H9 (cell line): ENCODE measurements around the gene FEV. TPM values are rescaled to one million over a fixed set of nuclear protein-coding genes. Genes with fewer than 3 reads are reported as not detected.

Experiments used
- DNase-seq: peaks from one replicate; pipeline ENCODE4 v3.0.0-alpha.2; 2017
- H2AFZ ChIP-seq: one replicate; pipeline ENCODE4 v1.6.1; 2013; ENCODE audit warnings: mild to moderate bottlenecking, low read length, control low read depth, moderate library complexity
- H2AK5ac ChIP-seq: 2 replicates; pipeline ENCODE4 v1.6.1; 2013; ENCODE audit warnings: low read length, control low read depth, mixed read lengths; ENCODE audit not compliant: insufficient read length
- H2BK120ac ChIP-seq: one replicate; pipeline ENCODE4 v1.6.1; 2013; ENCODE audit warnings: low read depth, mild to moderate bottlenecking, low read length, control low read depth, inconsistent platforms; ENCODE audit not compliant: poor library complexity, severe bottlenecking
- H2BK12ac ChIP-seq: 2 replicates; pipeline ENCODE4 v1.6.1; 2013; ENCODE audit warnings: low read length, control low read depth, mixed read lengths, low read depth; ENCODE audit not compliant: insufficient read length
- H2BK15ac ChIP-seq: 2 replicates; pipeline ENCODE4 v1.6.1; 2013; ENCODE audit warnings: low read depth, low read length, control low read depth
- H2BK20ac ChIP-seq: one replicate; pipeline ENCODE4 v1.6.1; 2013; ENCODE audit warnings: low read depth, mild to moderate bottlenecking, low read length, control low read depth, inconsistent platforms; ENCODE audit not compliant: poor library complexity, severe bottlenecking
- H2BK5ac ChIP-seq: 2 replicates; pipeline ENCODE4 v1.6.1; 2013; ENCODE audit warnings: low read length, control low read depth, mixed read lengths; ENCODE audit not compliant: insufficient read length
- H3K14ac ChIP-seq: 2 replicates; pipeline ENCODE4 v1.6.1; 2013; ENCODE audit warnings: low read length, control low read depth; ENCODE audit not compliant: insufficient read depth
- H3K18ac ChIP-seq: 2 replicates; pipeline ENCODE4 v1.6.1; 2013; ENCODE audit warnings: low read depth, mild to moderate bottlenecking, mixed read lengths, low read length, control low read depth; ENCODE audit not compliant: insufficient read length
- H3K23ac ChIP-seq: 2 replicates; pipeline ENCODE4 v1.6.1; 2013; ENCODE audit warnings: low read length, control low read depth, mixed read lengths, low read depth; ENCODE audit not compliant: insufficient read length
- H3K23me2 ChIP-seq: 2 replicates; pipeline ENCODE4 v1.6.1; 2013; ENCODE audit warnings: low read depth, mild to moderate bottlenecking, mixed read lengths, low read length, control low read depth; ENCODE audit not compliant: insufficient read length, poor library complexity, severe bottlenecking
- H3K27ac ChIP-seq: 2 replicates; pipeline ENCODE4 v1.5.1; 2013; ENCODE audit warnings: low read length, control low read depth, mixed read lengths, low read depth; ENCODE audit not compliant: insufficient read length
- H3K27me3 ChIP-seq: 2 replicates; pipeline ENCODE4 v1.6.1; 2013; ENCODE audit warnings: low read length, control low read depth, inconsistent platforms; ENCODE audit not compliant: insufficient read depth
- H3K4ac ChIP-seq: 2 replicates; pipeline ENCODE4 v1.6.1; 2013; ENCODE audit warnings: low read depth, mild to moderate bottlenecking, control low read depth, inconsistent platforms, low read length, moderate library complexity
- H3K4me1 ChIP-seq: 2 replicates; pipeline ENCODE4 v1.6.1; 2013; ENCODE audit warnings: low read length, control low read depth, inconsistent platforms; ENCODE audit not compliant: insufficient read depth
- H3K4me2 ChIP-seq: 2 replicates; pipeline ENCODE4 v1.6.1; 2013; ENCODE audit warnings: low read length, control low read depth, mixed read lengths; ENCODE audit not compliant: insufficient read length, insufficient read depth
- H3K56ac ChIP-seq: 2 replicates; pipeline ENCODE4 v1.6.1; 2013; ENCODE audit warnings: low read depth, mild to moderate bottlenecking, mixed read lengths, low read length, control low read depth; ENCODE audit not compliant: insufficient read length
- H3K79me1 ChIP-seq: 2 replicates; pipeline ENCODE4 v1.6.1; 2013; ENCODE audit warnings: low read depth, mild to moderate bottlenecking, moderate library complexity, low read length, control low read depth, inconsistent platforms; ENCODE audit not compliant: insufficient read depth, poor library complexity, severe bottlenecking
- H3K79me2 ChIP-seq: 2 replicates; pipeline ENCODE4 v1.6.1; 2013; ENCODE audit warnings: low read length, control low read depth, inconsistent platforms; ENCODE audit not compliant: insufficient read depth
- H3K9ac ChIP-seq: 2 replicates; pipeline ENCODE4 v1.6.1; 2013; ENCODE audit warnings: low read length, control low read depth, mixed read lengths; ENCODE audit not compliant: insufficient read length; ENCODE audit errors: extremely low read depth
- H3K9me3 ChIP-seq: one replicate; pipeline ENCODE4 v1.6.1; 2013; ENCODE audit warnings: low read depth, low read length, inconsistent platforms; ENCODE audit not compliant: control insufficient read depth
- H3T11ph ChIP-seq: one replicate; pipeline ENCODE4 v1.6.1; 2013; ENCODE audit warnings: mild to moderate bottlenecking, low read length, control low read depth, inconsistent platforms
- H4K20me1 ChIP-seq: one replicate; pipeline ENCODE4 v1.6.1; 2013; ENCODE audit not compliant: control insufficient read depth, insufficient read length, insufficient read depth
- H4K5ac ChIP-seq: 2 replicates; pipeline ENCODE4 v1.6.1; 2013; ENCODE audit warnings: low read depth, mild to moderate bottlenecking, mixed read lengths, low read length, control low read depth; ENCODE audit not compliant: insufficient read length
- H4K8ac ChIP-seq: replicated peaks from 2 replicates; pipeline ENCODE4 v1.6.1; 2013; ENCODE audit warnings: low read length, control low read depth, mixed read lengths, low read depth; ENCODE audit not compliant: insufficient read length
- H4K91ac ChIP-seq: 2 replicates; pipeline ENCODE4 v1.6.1; 2013; ENCODE audit warnings: low read depth, mild to moderate bottlenecking, moderate library complexity, mixed read lengths, low read length, control low read depth; ENCODE audit not compliant: insufficient read length
- H3K27ac Mint-ChIP-seq, 3 experiments: 2 replicates in 2 of 3; 3 replicates in 1 of 3; pipeline ENCODE4 v1.8.0; 2020 to 2021; ENCODE audit warnings: mixed read lengths in 3 of 3, mild to moderate bottlenecking in 1 of 3, moderate library complexity in 1 of 3
- H3K27me3 Mint-ChIP-seq: 2 replicates; pipeline ENCODE4 v1.8.0; 2021; ENCODE audit warnings: low read depth, mild to moderate bottlenecking, moderate library complexity, mixed read lengths
- H3K36me3 Mint-ChIP-seq, 3 experiments: 2 replicates in 2 of 3; 3 replicates in 1 of 3; pipeline ENCODE4 v1.8.0; 2020 to 2021; ENCODE audit warnings: low read depth in 3 of 3, mixed read lengths in 3 of 3; ENCODE audit not compliant: insufficient read depth in 1 of 3
- H3K4me1 Mint-ChIP-seq, 2 experiments: 2 replicates each; pipeline ENCODE4 v1.8.0; 2020; ENCODE audit warnings: mixed read lengths in 2 of 2
- H3K4me3 Mint-ChIP-seq, 2 experiments: 2 replicates in 1 of 2; 3 replicates in 1 of 2; pipeline ENCODE4 v1.8.0; 2020 to 2021; ENCODE audit warnings: mild to moderate bottlenecking in 2 of 2, mixed read lengths in 2 of 2, moderate library complexity in 1 of 2
- H3K9me3 Mint-ChIP-seq, 2 experiments: 2 replicates in 1 of 2; 3 replicates in 1 of 2; pipeline ENCODE4 v1.8.0; 2020; ENCODE audit warnings: mild to moderate bottlenecking in 2 of 2, mixed read lengths in 2 of 2, moderate library complexity in 1 of 2
- WGBS: extraction: QIAGEN DNeasy Blood & Tissue Kit; methylation state at CpG from one replicate; pipeline ENCODE4 v1.1.7; 2013; ENCODE audit warnings: missing lambda C conversion rate, low lambda C conversion rate, mixed read lengths; ENCODE audit not compliant: insufficient read length; ENCODE audit errors: extremely low coverage; 5-methylcytosine and 5-hydroxymethylcytosine counted together
- total RNA-seq: library from RNA; stranded (reverse); gene quantifications from 2 replicates; pipeline ENCODE4 v1.2.1, GENCODE V29; 2021
- TF ChIP-seq, protein P1 (sequence below): fragments of 200-600 bp; sonication (generic); conservative IDR thresholded peaks from 3 replicates; pipeline ENCODE4 v1.8.0; 2021; ENCODE audit warnings: antibody characterized with exemption, mild to moderate bottlenecking

Gene FEV
- total RNA-seq, 1 experiment from 2014 or later = not detected

DNA sequence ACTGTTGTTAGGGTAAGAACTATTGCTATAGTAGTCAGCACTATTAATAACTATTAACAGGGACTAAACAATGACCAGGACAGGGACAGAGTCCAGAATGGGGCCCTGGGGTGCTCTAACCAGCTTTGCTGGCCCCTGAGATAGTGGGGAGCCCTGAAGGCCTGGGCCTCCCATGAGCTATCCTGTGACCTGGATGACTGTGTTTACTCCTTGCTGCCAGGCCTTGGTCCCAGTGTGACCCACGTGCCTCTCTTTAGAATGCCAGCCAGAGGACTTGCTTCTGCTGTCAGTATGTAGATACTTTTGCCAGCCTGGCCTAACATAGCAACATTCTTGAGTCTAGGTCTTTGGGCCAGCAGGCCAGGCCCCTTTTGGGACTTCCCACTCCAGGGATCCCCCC lies 14.1 kb downstream of the FEV start:
- no peak overlapping the region for H4K91ac ChIP-seq
- H2BK5ac ChIP-seq = no peak overlapping the region
- no peak overlapping the region for H2AFZ ChIP-seq
- no peak overlapping the region for H2BK120ac ChIP-seq
- H3K4ac ChIP-seq = no peak overlapping the region
- H3K4me1 ChIP-seq = no peaks in the 10 kb centered on the region
- TF ChIP-seq, protein P1, sequence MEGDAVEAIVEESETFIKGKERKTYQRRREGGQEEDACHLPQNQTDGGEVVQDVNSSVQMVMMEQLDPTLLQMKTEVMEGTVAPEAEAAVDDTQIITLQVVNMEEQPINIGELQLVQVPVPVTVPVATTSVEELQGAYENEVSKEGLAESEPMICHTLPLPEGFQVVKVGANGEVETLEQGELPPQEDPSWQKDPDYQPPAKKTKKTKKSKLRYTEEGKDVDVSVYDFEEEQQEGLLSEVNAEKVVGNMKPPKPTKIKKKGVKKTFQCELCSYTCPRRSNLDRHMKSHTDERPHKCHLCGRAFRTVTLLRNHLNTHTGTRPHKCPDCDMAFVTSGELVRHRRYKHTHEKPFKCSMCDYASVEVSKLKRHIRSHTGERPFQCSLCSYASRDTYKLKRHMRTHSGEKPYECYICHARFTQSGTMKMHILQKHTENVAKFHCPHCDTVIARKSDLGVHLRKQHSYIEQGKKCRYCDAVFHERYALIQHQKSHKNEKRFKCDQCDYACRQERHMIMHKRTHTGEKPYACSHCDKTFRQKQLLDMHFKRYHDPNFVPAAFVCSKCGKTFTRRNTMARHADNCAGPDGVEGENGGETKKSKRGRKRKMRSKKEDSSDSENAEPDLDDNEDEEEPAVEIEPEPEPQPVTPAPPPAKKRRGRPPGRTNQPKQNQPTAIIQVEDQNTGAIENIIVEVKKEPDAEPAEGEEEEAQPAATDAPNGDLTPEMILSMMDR = no peak
- no peaks in the 10 kb centered on the region for H3K79me2 ChIP-seq
- H3K9me3 ChIP-seq = no peaks in the 10 kb centered on the region
- H3K56ac ChIP-seq = no peak overlapping the region
- H3K23me2 ChIP-seq = no peaks in the 10 kb centered on the region
- no peak overlapping the region for H2BK12ac ChIP-seq
- H3K23ac ChIP-seq = no peak overlapping the region
- no peaks in the 10 kb centered on the region for H3K9me3 Mint-ChIP-seq
- H3K27ac ChIP-seq = no peak overlapping the region
- H3K79me1 ChIP-seq = no peaks in the 10 kb centered on the region
- H3K9ac ChIP-seq = no peak overlapping the region
- H2BK20ac ChIP-seq = no peak overlapping the region
- no peaks in the 10 kb centered on the region for H3K36me3 Mint-ChIP-seq
- no peaks in the 10 kb centered on the region for H4K20me1 ChIP-seq
- H3K18ac ChIP-seq = no peak overlapping the region
- no peak overlapping the region for H2BK15ac ChIP-seq
- H3T11ph ChIP-seq = no peak overlapping the region
- DNase-seq = no peak
- H3K27me3 Mint-ChIP-seq = peaks cover 84% of the 10 kb centered on the region
- no peak overlapping the region for H2AK5ac ChIP-seq
- 0 out of 4 replicates have a peak, but pooled peaks cover 0 to 4% of the 10 kb centered on the region in 2 experiments for H3K4me1 Mint-ChIP-seq
- no peak overlapping the region for H3K4me2 ChIP-seq
- H3K4me3 Mint-ChIP-seq = no peak overlapping the region
- no peak overlapping the region for H4K5ac ChIP-seq
- peaks cover 5% of the 10 kb centered on the region for H3K27me3 ChIP-seq
- no CpG with 5 or more reads among the region's 1 CpG for WGBS
- no peak overlapping the region for H3K27ac Mint-ChIP-seq
- no peak overlapping the region for H3K14ac ChIP-seq
- H4K8ac ChIP-seq = no peak overlapping the region
